Dermis microvascular lymphatic vessel endothelial cell (primary cell): ENCODE results near the gene IL23R. TPM values are rescaled to one million over a fixed set of nuclear protein-coding genes. Genes with fewer than 3 reads are reported as not detected.

ENCODE experiments used
- DNase-seq, 2 donors: peaks; one replicate each; pipeline versions ENCODE4 v3.0.0 to v3.0.0-alpha.2; 2010; ENCODE audit warnings: low read depth in 2 of 2
- total RNA-seq: library from RNA; depleted of rRNA; stranded (reverse); fragments of >200 nt; gene quantifications from 2 replicates; pipeline ENCODE4 v1.2.1, GENCODE V29; 2014

The IL23R gene
- total RNA-seq, 1 donor from 2014 or later = not detected

DNA sequence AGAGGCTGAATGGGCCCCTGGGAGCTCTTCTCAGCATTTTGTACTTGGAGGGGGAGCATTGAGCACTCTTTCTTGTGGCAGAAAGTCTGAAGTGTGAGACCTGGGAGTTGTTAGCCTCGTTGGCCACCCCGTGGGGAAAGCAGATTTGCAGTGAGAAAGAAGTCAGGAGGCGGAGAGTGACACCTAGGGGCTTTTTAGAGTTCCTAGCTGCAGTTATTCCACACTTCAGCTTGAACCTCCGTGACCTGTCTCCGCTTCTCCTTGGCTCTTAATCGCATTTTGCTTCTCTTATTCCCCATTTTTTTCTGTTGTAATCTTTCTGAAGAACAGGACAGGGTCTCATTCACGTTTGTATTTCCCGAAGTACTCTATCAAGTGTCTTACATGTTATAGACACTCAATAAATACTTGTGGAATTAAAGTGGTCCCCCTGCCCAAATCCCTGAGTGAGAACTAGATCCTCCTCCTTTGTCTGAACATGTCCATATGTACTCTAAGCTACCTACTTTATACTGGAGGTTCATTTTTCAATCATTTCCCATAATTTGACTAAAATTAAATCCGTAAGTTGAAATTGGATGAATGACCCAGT, 17.0 kb upstream of the IL23R start:
- DNase-seq = peak; percentile 54 to 78

DNA sequence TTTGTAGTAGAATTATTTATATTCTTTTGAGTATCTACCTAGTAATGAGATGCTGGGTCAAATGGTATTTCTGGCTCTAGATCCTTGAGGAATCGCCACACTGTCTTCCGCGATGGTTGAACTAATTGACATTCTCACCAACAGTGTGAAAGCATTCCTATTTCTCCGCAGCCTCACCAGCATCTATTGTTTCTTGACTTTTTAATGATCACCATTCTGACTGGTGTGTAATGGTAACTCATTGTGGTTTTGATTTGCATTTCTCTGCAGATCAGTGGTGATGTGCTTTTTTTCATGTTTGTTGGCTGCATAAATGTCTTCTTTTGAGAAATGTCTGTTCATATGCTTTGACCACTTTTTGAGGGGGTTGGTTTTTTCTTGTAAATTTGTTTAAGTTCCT, 15.3 kb upstream of the IL23R start:
- no peak for DNase-seq

DNA sequence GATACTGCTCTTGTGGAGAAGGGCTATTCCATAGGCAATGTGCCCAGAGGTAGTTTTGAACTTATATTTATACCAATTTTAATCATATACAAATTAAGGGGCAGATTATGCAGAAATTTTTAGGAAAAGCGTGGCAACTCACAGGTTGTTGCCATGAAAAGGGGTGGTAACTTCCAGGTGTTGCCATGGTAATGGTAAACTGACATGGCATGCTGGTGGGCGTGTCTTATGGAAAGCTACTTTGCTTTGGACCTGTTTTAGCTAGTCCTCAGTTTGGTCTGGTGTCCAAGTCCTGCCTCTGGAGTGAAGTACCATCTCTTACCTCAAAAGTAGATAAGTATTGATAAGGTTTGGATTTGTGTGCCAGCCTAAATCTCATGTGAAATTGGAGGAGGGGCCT, 7.9 kb upstream of the IL23R start:
- no peak for DNase-seq

DNA sequence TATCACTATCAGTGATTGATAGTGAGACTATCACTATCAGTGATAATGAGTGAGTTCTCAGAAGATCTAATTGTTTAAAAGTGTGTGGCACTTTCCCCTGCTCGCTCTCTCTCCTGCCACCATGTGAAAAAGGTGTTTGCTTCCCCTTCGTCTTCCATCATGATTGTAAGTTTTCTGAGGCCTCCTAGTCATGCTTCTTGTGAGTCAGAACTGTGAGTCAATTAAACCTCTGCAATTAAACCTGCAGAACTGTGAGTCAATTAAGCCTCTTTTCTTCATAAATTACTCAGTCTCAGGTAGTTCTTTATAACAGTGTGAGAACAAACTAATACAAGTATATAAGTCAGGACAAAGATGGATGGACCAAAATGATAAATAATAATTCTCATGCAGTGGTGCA, 7.0 kb upstream of the IL23R start:
- no peak for DNase-seq

DNA sequence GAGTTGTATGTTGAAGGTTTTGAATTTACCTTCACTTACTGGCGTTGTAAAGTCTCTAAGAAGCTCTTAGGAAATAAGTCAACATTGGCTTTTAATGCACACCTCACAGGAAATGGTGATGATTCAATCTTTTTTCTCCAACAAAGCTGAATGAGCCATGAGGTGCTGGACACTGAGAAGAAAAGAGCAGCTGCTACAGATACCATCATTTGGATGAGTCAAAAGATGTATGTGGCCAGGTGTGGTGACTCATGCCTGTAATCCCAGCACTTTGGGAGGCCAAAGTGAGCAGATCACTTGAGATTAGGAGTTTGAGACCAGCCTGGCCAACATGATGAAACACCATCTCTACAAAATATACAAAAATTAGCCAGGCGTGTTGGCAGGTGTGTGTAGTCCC, 3.3 kb upstream of the IL23R start:
- peak in 1 of 2 donors; percentile 8 for DNase-seq

DNA sequence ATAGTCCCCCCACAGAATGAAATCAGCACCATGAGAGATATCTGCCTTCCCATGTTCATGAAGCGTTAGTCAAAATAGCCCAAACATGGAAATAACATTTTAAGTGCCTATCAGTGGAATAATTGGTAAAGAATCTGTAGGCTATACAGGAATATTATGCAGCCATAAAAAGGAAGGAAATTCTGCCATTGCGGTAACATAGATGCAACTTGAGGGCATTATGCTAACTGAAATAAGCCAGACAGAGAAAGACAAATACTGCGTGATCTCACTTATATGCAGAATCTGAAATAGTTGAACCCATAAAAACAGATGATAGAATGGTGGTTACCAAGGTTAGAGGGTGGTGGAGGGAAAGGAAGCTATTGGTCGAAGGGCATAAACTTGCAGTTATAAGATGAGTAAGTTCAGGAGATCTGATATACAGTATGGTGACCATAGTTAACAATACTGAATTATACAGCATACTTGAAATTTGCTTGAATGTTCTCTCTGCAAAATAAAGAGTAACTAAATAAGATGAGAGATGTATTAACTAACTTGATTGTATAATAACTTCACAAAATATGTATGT, 699 bp upstream of the IL23R start:
- DNase-seq = no peak

DNA sequence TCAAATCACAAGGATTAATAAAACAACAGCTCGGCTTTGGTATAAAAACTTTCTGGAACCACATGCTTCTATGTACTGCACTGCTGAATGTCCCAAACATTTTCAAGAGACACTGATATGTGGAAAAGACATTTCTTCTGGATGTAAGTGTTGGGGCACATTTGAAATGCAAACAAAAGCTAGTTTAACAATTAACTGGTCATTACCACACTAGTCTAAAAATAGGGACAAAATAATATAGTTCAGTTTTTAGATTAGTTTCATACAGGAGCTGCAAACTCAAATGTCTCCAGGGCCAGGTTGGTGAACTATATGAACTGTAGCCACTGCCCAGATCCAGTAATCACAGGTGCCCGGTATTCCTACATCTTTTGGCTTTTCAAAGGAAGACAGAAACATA, 3.2 kb downstream of the IL23R start:
- no peak for DNase-seq

DNA sequence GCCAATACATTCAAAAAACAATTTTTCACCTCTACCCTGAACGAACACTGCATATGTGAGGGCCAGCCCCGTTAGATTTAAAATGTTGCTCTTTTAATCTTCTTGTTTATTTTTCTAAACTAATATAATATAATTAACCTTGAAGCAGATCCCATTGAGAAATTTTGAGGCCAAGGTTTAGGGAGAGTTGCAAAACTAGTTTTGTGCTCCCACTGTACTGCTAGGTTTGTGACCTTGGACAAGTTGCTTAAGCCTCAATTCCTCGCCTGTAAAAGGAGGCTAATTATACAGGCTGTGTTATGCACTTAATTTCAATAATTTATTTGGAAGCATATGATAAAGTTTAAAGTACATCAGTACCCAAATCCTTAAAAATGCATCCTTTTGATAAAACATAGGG, 3.7 kb downstream of the IL23R start:
- DNase-seq = no peak

DNA sequence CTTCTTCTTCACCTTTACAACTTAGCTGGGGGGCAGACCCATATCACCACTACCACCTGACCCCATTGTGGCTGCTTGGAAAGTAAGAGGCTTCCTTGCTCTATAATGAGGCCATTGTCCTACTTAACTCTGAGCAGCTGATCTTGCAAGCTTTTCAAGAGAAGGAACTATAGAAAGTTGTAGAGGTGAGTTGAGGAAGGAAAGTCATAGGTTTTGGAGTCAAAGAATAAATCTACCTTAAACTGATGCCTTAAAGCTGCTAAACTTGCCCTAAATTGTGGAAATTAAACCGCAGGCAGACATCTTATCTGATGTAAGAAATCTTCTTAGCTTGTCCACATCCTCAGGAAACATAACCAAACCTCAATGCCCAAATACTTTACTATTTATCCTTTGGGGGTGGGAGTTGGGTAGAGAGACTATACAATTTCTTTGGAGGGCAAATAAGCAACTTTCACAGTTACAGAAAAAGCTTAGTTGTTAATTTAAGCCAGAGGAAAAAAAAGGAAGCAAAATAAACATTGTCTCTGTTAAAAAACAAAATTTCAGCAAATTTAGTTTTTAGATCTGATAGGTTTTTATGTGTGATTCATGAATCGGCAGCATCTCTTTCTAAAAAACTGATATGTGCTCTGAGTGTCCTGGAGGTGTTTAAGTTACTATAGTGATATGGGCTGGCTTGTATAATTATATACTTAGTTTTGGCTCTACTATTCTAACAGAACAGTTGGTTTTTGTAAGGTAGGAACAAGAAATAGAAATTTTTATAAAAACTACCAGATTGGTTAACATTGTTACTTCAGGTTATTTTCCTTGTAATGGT, 4.7 kb downstream of the IL23R start:
- no peak for DNase-seq

DNA sequence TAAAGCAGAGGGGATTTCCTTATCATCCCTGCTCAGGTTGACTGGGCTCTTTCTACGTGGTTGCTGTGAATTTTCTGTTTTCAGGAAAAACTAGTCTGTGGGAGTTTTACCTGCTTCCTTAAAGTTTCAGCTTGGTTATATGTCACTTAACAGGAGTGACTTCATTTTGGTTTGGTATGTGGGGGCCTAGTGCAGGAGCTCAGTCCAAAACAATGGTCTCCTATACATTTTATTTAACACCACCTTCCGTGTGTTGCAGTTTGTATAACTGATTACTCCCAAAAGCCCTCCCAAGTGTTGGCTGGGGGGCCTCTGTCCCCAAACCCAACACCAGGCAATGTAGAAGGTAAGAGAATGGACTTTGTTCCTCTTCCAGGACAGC, 5.3 kb downstream of the IL23R start:
- no peak for DNase-seq

DNA sequence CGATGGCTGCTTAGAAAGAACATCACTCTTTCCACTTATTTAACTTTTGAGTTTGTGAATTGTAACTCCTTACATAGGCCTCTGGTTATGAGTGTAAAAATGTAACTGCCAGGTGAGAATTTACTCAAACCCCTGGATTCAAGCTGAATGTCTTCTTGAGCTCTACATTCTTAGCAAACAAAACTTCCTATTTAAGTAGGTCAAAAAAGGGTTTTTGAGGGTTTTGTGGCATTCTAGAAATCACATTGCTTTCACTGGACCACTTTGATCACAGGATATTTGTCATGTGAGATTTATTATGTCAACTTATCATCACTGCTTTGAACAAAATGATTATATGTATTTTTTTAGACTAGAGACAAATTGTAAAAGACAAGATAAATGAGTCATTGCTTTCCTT, 5.7 kb downstream of the IL23R start:
- no peak for DNase-seq

DNA sequence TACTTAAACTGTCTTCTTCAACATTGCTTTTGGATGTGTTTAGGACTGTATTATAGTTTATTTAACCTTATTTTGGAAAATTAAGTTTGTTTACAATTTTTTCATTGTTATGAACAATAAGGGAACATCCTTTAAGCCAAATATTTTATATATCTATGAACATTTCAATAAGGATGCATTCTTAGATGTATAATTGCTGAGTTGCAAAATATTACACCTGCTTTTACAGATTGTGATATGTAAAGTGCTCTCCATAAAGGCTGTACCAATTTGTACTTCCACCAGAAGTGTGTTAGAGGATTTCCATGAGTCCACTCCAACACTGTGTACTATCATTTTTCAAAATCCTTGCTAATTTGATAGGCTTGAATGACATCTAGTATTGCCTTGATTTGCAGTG, 7.7 kb downstream of the IL23R start:
- no peak for DNase-seq

DNA sequence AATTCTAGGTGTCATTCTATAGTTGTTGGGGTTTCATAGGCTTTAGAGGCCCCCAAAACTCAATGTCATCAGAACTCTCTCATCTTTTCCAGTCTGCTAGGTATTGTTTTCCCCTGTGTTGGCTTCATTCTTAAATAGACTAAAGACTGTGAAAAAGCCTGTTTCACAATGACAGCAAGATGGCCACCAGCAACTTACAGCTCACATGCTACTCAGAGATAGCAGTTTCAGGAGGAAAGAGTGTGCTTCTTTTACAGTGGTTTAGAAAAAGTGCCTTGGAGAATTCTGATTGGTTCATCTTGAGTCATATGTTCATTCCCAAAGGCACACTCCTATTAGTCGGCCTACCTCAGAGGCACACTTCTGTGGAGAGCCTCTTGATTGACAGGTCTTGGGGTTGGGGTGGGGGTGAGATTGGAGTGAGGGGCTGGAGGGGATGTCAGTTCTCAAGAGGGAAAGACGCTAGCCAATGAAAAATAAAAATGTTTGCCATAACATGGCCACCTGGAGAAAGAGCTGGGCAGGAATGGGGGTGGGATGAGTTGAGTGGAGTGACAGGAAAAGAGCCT, 8.5 kb downstream of the IL23R start:
- DNase-seq = no peak

DNA sequence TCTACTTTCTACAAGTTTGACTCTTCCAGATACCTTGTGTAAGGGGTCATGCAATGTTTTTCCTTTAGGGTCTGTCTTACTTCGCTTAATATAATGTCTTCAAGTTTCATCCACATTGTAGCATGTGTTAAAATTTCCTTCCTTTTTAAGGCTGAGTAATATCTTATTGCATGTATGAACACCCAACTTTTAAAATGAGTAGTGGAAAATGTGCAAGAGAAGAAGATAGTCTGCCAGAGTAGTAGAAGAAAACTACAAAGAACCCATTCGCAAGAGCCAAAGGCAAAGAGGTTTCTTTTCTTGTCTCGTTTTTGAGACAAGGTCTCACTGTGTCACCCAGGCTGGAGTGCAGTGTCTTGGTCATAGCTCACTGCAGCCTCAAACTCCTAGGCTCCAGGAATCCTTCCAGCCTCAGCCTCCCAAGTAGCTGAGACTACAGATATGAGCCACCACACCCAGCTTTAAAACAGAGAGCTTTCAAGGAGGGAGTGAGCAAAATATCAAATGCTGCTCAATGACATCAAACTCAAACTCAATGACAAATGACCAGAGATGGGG, 9.4 kb downstream of the IL23R start:
- DNase-seq = no peak

DNA sequence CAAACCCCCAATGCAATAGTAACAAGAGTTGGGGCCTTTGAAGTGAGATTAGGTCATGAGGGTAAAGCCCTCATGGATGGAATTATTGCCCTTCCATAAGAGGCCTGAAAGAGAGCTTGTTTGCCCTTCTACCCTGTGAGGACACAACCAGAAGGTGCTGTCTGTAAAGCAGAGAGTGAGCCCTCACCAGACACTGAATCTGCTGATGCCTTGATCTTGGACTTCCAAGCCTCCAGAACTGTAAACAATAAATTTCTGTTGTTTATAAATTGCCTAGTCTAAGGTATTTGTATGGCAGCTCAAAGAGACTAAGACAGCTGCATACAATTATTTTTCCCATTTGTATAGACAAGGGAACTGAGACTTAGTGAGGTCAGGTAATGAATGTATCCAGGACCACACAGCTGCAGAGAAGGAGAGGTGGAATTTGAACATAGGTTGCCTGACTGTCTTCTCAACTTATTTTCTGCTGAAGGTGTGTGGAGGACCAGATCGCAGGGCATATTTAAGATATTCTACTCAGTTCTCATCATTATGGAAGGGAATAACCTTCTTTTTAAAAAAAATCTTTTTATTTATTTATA, 18.7 kb downstream of the IL23R start:
- no peak for DNase-seq

DNA sequence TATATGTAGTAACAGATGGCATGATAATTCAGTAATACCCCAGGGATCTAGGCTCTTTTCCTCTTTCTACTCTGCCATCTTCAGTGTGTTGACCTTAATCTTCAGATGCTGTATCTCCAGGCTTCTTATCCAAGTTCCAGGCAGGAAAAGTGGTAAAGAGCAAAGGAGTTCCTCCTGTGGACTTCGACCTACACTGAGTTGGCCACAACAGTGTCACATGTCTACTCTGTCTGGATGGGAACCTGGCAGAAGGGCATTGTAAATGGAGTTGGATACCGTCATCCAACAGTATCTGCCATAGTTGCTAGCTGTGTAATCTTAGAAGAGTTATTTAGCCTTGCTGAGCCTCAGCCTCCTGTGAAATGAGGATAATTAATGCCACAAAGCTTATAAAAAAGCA, 21.9 kb downstream of the IL23R start:
- no peak for DNase-seq

DNA sequence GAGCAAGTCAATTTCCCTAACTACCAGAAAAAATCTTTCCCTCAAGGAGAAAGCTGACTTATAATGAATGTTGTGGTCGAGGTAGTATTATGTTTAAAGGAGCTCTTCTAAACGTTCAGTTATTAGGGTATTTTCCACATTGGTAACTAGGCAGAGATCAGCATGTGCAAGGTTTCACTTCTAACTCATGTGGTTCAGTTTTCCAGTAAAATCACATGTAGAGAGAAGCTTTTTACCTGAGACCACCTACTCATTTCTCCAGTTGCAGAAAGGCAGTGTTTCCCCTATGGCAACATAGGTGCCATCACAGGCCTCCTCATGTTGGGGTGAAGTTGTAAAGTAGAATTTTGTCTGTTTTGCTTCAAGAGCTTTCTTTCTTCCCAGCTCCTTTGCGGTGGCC, 23.7 kb downstream of the IL23R start:
- DNase-seq = no peak

DNA sequence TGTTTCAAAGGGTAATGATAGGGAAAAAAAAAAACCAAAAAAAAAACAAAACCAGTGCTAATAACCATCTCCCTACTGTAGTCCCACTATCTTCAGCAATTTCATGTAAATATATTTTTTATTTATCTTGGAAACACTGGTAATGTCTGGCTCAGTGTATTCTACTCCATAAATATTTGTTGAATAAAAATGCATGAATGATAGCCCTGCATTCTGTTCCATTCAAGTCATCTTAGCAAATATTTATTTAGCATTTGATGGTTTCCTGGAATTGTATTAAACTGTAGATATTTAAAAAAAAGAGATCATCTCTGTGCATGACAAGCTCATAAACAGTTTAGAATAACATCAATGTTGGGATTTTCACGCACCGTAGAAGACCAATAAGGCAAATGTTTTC, 24.2 kb downstream of the IL23R start:
- DNase-seq = peak; percentile 29 to 31

DNA sequence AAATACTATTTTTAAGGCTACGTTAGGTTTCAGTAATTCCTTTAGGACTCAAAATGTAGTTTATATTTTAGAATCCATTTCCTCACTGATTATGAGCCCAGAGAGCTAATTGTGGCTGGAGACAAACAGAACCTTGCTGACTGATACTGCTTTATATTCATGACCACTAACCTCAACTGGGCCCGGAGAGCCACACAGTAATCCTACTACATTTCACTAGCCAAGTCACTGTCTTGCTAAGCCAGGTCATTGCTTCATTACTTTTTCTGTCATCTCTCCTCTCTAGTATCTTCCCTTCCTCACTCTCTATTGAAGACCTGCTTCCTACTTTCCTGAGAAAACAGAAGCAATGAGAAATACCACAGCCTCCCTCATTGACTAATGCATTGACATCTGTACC, 24.7 kb downstream of the IL23R start:
- DNase-seq = no peak

DNA sequence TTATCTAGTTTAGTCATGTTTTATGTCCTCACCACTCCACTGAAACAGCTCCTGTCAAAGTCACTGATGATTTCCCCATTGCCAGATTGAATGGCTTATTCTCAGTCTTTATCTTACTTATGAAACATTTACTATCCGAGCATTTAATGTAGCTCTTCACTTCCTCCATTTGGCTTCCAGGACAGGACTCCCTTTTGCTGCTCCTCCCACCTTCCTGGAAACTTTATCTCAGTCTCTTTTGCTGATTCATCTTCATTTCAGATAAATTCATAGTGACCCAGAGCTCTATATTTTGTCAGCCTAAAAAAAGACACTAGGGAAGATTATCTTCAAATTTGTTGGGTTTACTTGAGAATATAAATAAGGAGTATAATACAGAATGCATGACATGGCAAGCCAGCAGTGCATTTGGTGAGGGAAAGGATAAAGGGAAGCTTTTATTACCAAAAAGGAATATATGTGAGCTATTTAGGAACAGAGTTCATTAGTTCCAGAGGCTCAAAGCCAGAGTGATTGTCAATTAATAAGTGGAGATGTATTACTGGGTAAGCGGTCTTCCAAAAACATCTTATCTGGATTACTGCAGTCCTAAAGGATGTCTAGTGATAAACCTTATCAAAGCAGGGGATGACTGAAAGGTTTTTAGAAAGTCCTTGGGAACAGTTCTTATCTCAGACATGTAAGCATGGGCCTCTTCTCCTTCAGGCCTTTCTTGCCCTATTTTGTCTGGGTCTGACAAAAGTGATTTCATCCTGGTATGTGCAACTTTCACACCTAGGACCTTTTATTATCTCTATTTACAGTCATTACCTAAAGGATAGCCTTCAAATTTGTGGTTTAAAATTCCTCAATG, 25.6 kb downstream of the IL23R start:
- no peak for DNase-seq

DNA sequence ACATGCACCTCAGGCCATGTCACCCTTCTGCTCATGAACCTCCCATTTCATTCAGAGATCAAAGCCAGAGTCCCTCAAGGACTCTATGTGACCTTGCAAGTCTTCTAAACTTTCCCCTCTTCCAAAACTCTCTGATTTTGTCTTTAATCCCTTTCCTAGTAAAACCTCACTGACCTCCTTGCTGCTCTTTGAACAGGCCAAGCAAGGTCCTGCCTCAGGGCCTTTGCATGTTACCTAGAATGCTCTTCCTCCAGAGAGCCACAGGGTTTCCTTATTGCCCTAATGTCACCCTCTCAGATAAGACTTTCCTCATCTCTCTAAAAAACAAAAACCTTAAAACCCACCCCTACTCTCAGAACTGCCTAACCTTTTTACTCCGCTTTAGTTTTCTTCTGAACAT, 26.6 kb downstream of the IL23R start:
- no peak for DNase-seq
